SKM-1 treated with dmso at 0.1 percent for 144 hours (cell line): ENCODE measurements around the gene DDX46.
"Not testable (repeated sequence)": the region's sequence is repeated elsewhere in the genome, so short reads cannot be mapped to it uniquely, and the experiment has no call there.

Experiments used
- DNase-seq: peaks from one replicate; lab custom pipeline; 2025; ENCODE audit not compliant: unreplicated experiment; lab: John Stamatoyannopoulos, UW

Gene DDX46

GRCh38 chr5:134838361-134838760 is 79.8 kb downstream of the DDX46 start:
- not testable (repeated sequence) for DNase-seq

GRCh38 chr5:134840811-134841210 is 82.2 kb downstream of the DDX46 start:
- DNase-seq: no peak

GRCh38 chr5:134844252-134844651 is 85.7 kb downstream of the DDX46 start:
- no peak for DNase-seq

GRCh38 chr5:134845335-134845851 is 86.8 kb downstream of the DDX46 start:
- no peak for DNase-seq

GRCh38 chr5:134845852-134846640 is 87.5 kb downstream of the DDX46 start, which contains the start of gene C5orf24:
Gene C5orf24 (plus strand): TSS chr5:134845968. CDS start chr5:134854901, 8,933 bp downstream.
- peak; percentile 85 for DNase-seq

GRCh38 chr5:134846641-134846960 is 88.0 kb downstream of the DDX46 start:
- DNase-seq: peak; percentile 4

GRCh38 chr5:134849434-134849933 is 90.9 kb downstream of the DDX46 start:
- not testable (repeated sequence) for DNase-seq

- DNase-seq: peak; percentile 15
Observed at GRCh38 chr5:134851307-134851923, 92.8 kb downstream of the DDX46 start.

GRCh38 chr5:134856465-134856864 is 97.9 kb downstream of the DDX46 start:
- not testable (repeated sequence) for DNase-seq

- DNase-seq: no peak
Observed at GRCh38 chr5:134857401-134857800, 98.8 kb downstream of the DDX46 start.

GRCh38 chr5:134864707-134865106 is 106.1 kb downstream of the DDX46 start:
- DNase-seq: no peak

GRCh38 chr5:134873494-134873893 is 114.9 kb downstream of the DDX46 start:
- DNase-seq: no peak

GRCh38 chr5:134873987-134874830 is 115.6 kb downstream of the DDX46 start, which contains the start of gene TXNDC15:
Gene TXNDC15 (plus strand): TSS chr5:134874371. CDS start chr5:134874428, 57 bp downstream.
- DNase-seq: peak; percentile 79

- DNase-seq: no peak
Observed at GRCh38 chr5:134874831-134875655, 116.5 kb downstream of the DDX46 start.

GRCh38 chr5:134877159-134877558 is 118.6 kb downstream of the DDX46 start:
- DNase-seq: no peak

- DNase-seq: no peak
Observed at GRCh38 chr5:134878403-134878802, 119.8 kb downstream of the DDX46 start.

- DNase-seq: no peak
Observed at GRCh38 chr5:134879456-134879855, 120.9 kb downstream of the DDX46 start.
